GM21423 (cell line): ENCODE results near the gene KDELR3.

Experiments used
- ATAC-seq: cut with Tn5 transposase; IDR thresholded peaks from one replicate; pipeline ENCODE4 v1.9.1; 2021; ENCODE audit warnings: mild to moderate bottlenecking, moderate library complexity; ENCODE audit not compliant: unreplicated experiment

The KDELR3 gene

DNA sequence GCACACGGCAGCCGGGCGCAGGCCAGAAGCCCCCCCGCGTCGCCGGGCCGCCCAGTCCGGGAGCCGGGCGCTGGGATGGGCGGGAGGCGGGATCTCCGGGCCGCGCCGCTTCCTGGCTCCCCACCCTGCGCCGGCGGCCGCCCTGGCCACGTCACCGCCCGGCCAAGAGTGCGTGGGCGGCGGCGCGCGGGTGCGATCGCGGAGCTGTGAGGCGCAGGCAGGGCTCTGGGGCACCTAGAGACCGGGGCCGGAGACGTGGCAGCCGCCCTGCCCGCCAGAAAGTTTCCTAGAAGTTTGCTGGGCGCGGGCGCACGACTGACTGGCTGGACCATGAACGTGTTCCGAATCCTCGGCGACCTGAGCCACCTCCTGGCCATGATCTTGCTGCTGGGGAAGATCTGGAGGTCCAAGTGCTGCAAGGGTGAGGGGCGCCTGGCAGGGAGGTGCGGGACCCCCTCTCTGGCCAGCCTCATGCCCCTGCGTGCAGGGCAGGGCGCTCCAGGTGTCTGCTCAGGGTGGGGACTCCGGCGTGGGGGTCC is at the start of gene KDELR3:
KDELR3 (plus strand) TSS at position 193 of the 539 bp plus-strand sequence; CDS start at position 331, 138 bp downstream.
- no peak for ATAC-seq

DNA sequence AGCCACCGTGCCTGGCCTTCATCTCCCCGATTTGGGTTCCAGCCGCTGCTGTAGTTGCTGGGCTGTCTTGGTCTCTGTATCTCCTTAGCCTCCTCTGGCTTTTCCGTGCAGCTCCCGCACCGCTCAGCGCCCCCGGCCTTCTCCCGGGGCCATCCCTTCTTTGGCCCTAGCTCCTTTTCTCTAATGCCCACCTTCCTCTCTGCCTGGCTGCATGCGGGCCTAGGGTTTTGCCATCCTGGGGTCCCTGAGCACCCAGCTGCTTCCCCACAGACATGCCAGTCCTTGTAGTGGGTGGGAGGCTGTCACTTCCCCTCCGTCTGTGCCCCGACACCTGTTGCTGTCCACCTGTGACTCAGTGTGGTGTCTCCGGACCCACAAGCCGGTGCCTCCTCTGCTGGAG is 49.3 kb upstream of the KDELR3 start:
- no peak for ATAC-seq

DNA sequence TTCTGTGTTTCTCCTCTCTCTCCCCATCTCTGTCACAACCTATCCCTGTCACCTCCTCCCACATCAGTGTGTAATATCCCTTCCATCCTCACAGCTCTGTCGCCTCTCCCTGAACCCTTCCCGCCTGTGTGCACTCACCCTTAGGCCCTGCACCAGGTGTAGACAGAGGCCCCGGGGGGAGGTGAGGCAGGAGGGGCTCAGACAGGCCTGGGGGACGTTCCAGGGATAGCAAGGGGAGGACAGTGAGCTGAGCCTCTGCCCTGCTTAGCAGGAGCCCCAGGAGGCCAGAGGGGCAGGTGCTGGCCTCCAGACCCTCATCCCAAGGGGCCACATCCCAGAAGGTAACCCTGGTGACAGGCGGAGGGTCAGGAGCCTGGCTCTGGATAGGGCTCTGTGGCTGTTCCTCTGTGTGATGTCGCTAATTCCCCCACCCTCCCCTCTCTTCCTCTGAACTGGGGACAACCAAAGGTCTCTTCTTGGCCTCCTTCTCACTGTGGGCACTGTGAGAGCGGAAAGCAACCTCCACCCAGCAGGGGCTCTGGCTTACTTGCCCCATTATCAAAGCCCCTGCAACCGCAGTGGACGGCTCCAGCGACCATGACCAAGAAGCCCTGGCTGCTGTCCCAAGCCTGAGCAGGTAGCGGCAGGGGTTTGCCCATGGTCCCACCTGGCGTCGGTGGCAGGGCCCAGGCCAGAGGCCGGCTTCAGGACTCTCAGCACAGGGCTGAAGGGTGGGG is 48.6 kb upstream of the KDELR3 start:
- no peak for ATAC-seq

DNA sequence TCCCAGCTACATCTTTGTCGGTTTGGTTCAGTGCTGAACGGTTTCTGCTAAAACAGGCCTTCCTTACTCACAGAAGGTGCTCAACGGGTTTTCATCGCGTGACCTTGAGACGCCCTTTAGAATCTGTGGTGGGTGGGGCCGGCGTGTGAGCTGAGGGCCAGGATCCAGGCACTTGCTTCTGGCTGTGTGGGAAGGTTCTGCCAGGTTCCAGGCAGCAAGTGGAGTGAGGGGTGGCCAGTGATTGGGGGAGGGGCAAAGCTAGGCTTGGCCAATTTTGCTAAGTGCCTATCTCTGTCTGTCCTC is 48.1 kb upstream of the KDELR3 start:
- no peak for ATAC-seq

DNA sequence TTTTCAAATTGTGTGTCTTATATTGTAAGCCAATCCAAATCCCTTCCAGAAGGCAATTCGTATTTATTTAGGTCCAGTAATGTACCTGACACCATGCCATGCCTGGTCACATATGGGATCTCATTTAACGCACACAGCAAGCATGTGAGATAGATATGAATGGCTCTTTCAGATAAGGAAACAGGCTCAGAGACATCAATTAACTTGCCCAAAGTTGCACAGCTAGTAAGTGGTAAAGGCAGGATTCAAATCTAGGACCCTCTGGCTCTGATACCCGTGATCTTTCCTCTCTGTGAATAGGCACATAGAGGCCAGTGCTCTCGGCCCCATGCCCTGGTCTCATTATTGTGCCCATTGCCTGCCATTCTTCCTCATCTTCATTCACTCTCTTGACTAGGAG is 47.2 kb upstream of the KDELR3 start:
- no peak for ATAC-seq

DNA sequence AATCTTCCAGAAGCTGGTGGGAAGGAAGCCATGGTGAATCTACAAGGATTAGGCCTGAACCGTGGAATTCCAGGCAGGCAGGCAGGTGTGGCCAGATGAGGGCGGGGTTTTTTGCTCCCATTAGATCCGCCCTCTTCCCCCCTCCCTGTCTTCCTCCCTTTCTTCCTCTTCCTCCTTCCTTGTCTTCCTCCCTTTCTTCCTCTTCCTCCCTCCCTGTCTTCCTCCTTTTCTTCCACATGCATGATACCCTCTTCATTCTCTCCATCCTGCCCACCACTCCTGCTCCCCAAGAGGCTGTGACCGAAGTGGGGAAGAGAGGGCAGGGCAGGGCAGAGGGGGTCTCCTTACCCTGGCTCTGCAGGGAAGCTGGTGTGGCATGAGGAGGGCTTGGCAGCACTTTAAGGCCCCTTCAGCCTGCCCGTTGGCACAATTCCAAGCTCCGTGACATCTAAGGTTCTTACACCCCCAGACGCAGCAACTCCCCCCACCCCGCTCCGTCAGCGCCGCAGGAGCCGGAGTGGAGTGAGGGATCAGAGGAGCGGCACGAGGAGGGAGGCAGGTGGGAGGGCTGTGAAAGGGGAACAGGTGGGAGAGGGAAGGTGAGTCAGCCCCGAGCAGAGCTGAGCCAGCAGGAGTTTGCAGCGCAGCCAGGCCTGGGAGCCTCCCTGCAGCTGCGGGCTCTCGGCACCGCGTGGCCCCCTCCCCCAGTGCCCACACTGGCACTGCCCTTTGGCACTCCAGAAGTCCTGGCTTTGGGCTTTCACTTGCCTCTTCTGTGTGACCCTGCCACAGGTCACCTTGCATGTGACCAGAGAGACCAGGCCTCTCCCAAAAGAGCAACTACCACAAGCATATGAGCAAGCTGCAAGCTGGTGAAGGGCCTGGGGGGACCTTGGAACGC is 45.0 kb upstream of the KDELR3 start:
- no peak for ATAC-seq

DNA sequence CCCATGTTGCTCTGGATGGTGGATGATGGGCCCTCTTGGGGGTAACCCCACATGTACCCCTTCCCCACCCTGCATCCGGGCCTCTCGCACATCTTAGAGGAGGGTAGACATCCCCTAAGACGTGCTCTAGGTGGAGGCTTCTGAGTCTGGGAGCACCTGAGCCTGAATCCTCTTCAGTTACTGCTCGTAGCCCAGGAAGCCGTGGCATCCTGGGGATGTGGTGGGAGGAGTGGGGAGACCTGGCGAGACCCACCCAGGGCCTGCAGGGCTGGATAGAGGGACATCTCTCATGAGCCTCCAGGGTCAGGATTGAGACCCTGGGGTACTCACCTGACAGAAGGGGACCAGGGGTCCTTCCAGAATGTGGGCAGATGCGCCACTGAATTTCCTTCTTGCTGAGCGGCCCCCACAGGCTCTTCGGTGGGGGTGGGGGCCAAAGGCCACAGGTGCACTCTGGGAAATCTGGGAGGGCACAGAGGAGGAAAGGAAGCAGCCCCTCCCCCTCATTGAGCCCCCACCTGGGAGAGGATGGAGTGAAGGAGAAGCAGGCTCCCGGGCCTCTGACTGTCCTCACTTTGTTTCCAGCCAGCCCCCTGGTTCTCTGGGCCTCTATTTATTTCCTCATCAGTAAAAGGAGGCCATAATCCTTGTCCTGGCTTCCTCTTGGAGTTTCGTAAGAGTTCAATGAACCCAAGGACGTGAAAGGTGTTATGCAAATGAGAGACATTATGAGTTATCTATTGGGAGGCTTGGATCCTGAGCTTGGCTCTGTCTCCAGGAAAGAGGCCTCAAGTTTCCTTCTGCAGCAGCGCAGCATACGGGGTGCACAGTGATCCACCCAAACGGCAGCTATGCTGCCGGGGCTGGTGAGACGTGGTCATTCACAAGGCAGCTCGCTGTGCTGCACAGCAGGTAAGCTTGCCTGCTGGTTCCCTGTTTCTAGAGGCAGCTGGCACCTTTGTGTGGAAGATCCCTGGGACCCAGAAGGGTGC is 44.1 kb upstream of the KDELR3 start:
- ATAC-seq = no peak

DNA sequence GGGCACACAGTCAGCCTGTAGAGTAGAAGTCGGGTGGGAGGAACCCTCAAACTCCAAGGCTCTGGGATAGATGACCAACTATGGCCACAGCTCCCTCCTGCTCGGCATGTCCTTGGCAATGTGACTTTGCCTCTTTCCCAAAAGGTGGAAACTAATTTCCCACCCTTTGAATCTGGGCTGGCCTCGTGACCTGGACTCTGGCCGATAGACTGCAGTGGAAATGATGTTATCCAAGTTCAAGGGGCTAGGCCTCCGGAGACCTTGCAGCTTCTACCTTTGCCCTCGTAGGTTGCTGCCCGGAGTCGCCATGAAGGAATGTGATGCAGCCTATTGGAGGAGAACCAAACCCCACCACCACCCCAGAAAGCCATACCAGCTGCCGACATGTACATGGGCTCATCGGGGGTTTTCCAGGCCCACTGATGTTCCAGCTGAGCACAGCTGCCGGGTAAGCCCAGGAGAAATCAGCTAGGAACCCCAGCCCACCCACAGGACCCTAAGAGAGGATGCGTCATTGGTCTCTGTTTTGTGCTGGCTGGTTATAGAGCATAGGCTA is 43.3 kb upstream of the KDELR3 start:
- ATAC-seq = no peak

DNA sequence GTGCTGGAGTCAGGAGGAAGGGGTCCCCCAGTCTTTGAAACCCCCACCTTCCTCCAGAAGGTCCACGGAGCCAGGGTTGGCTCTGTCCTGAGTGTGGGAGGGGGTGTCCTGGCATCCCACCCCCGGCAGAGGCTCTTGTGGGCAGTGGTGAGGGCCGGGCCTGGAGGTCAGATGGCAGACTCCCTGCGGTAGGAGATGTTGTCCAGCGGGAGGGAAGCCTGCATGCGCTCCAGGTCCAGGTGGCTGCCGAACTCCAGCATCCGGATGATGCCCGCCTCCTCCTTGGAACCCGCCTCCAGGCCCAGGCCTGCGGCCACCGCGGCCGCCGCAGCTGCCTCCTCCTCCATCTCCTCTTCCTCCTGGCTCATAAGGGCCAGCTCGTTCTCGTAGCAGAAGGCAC is 41.3 kb upstream of the KDELR3 start:
- ATAC-seq = no peak

DNA sequence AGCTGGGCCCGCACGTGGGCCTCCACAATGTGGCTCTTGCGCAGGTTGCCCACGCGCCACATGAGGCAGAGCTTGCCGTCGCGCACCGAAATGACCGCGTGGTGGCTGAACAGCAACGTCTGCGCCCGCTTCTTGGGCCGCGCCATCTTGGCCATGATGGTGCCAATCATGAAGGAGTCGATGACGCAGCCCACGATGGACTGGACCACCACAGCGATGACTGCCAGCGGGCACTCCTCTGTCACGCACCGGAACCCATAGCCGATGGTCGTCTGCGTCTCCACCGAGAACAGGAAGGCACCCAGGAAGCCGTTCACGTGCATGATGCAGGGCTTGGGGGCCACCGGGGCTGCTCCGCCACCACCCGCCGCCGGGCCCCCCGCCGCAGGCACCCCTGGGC is 40.4 kb upstream of the KDELR3 start:
- no peak for ATAC-seq

DNA sequence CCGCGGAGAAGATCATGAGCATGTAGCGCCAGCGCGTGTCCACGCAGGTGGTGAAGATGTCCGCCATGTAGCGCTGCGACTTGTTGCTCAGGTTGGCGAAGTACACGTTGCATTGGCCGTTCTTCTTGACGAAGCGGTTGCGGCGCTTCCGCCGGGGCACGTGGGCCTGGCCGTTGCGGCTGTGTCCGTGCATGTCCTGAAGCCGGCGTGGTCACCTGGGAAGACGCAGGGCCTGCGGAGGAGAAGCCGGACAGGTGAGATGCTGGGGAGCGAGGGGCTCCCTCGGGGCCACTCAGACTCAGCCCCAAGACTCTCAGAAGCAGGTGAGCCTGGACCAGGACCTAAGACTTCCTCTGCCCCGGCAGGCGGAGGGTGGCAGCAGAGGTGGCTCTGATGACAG is 40.0 kb upstream of the KDELR3 start:
- ATAC-seq = no peak

DNA sequence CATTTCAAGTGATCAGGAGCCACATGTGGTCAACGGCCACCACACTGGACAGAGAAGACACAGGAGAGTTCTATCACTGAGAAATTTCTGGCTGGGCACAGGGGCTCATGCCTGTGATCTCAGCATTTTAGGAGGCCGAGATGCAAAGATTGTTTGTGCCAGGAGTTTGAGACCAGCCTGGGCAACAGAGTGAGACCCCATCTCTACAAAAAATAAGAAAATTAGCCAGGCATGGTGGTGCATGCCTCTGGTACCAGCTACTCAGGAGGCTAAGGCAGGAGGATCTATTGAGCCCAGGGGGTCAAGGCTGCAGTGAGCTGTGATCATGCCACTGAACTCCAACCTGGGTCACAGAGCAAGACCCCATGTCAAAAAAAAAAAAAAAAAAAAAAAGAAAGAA is 39.2 kb upstream of the KDELR3 start:
- ATAC-seq = no peak

DNA sequence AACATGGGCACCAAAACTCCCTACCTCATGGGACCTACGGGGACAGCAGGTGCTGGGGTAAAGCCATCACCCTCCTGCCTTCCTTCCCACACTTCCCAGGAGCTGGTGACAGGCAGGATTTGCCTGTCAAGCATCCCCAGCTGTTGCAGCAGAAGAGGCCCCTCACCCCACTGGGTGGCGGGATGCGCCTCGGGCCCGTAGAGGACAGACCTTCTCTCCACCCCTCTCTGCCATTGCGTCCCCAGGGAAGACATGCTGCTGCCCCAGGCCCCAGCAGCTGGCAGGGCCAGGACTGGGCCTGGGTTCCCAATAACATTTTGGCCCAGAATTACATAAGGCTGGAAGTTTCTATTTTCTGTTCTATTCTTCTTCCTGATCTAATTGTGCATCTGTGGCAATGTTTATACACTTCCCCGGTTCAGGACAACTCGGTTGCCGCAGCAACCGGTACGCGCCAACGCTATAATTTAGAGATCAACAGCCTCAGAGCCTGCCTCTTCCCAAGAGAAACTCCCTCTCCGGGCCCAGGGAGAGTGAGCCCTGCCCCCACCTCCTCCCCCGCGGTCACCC is 38.3 kb upstream of the KDELR3 start:
- ATAC-seq = no peak

DNA sequence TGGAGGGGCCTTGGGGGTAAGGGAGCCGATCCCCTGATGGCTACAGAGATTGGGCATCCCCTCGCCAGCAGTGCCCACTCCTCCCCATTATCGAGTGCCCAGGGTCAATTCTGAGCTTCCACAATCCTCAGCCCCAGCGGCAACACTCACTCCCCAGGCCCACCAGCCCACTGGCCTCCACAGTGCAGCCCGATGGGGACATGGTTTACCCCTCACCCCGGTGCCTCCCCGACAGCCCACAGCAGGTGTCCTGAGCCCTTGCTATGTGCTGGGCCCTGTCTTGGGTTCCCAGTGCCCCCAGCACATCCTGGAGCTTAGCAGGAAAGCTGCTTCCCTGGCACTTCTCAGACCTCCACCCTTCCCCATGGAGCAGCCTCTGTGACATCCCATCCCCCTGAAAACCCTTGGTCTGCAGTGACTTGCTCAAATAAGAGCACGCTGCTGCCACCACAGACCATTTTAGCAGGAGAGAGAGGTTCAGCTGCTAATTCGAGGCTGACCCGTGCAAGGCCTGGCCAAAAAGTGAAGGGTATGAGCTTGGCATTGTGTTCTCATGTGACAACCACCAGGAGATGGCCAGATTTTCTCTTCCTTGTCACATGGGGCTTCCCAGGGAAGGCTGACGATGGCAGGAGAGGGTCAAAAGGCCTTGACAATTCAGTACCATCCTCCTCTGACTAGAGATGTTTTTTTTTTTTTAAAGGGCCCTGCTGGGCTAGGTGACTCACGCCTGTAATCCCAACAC is 36.5 kb upstream of the KDELR3 start:
- ATAC-seq = no peak

DNA sequence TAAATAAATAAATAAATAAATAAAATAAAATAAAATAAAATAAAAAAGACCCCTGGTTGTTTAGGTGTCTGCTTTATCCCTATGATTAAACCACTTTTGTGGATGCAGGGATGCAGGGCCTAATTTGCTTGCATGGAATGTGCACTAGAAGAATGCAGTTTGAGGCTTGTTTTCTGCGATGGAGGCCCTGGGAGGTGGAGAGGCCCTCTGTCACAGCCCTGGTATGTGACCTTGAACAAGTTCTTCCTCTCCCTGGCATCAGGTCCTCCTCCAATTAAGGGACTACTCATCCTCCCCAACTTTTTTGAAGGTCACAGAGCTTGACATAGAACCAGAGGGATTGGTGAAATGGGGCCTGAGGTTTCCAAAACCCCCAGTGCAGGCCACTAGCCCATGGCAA is 35.6 kb upstream of the KDELR3 start:
- no peak for ATAC-seq

DNA sequence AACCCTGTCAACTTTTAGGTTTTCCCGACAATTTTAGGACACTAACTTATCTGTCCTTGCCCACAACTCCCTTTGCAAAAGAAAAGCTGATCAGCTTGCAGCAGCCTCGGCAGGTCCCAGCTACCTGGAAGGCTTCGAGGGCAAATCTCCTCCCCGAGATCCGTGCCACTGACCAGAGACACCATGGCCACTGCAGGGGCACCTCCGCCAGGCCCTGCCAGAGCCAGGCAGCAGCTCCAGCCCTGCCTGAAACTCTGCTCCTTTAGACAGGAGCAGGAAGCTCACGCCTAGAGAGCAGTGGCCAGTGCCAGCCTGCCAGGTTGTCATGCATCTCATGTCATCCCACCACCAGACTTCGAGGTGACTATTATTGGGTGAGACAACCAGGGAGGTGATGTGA is 34.0 kb upstream of the KDELR3 start:
- no peak for ATAC-seq

DNA sequence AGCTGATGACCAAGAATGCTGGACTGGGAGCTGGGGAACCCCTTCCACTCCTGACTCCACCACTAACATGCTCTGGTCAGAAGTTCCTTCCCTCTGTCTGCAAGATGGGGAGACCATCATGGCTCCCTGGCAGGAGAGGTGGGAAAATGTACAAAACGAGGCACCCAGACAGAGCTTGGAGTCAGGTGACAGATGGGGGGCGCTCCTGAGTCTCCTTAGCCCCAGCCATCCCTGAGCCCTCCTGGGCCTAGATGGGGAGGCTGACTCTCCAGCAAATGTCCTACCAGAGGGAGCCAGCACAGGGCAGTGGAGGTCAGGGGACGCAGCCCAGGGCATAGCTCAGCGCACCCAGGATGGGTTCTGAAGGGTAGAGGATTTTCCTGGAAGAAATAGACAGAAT is 32.9 kb upstream of the KDELR3 start:
- no peak for ATAC-seq

DNA sequence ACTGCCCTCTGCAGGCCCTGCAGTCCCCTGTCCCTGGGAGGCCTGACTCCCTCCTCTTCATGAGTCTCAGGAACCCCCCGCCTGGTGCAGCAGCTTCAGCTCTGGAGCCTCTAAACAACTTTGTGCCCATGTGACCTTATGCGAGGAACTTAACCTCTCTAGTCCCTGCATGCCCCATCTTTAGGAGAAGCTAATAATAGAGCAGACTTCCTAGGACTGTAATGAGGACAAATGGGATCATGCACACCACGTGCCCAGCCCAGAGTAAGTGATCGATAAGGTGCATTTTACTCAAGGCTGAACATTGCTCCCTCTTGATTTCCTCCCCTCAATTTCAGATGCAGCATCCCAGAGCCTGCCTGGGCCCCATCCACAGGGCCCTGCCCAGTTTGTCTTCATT is 31.9 kb upstream of the KDELR3 start:
- ATAC-seq = no peak

DNA sequence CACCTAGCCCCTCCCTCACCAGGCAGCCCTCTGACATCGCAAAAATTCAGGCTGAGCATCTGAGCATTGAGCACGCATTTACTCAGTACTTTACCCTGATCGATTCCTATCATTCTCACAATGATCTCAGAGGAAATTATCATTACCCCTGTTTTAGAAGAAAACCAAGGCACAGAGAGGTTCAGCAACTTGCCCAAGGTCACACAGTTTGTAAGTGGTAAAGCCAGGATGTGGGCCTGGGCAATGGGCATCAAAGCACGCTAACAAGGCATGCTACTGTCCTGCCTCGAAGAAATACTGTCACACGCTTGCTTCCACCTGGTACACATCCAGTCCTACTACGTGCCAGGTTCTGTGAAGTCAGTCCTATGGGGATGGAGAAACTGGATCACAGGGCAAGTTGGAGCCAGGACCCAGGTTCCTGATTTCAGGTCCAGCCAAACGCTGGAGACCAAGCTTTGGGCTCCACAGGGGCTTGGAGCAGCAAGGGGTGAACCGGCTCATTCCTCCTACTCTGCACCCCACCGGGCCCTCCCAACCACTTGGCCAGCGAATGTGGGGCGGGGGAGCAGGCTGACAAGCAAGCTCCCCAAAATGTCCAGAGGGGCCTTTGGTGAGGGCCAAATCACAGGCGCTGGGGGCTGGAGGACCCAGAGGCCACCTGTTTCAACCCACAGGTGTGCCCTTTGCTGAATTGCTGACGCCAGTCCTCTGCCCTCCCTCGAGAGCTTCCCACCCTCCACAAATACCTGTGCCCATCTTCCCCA is 31.1 kb upstream of the KDELR3 start:
- no peak for ATAC-seq
